Gastrocnemius medialis (tissue), 4 donors: ENCODE results near the gene WDR73. TPM values are rescaled to one million over a fixed set of nuclear protein-coding genes. Genes with fewer than 3 reads are reported as not detected.

Source experiments
- ATAC-seq, 2 donors: fragments of 150-250 bp; one replicate each; pipeline ENCODE4 v1.9.1; 2016
- DNase-seq, 2 donors: peaks; one replicate each; pipeline ENCODE4 v3.0.0-alpha.2; 2019
- H3K27ac ChIP-seq, 4 donors: fragments of 200-600 bp; sonication (generic); 1 replicate in 1 of 4; 2 replicates in 3 of 4; pipeline ENCODE4 v1.5.1; 2016 to 2018; ENCODE audit warnings: mild to moderate bottlenecking in 2 of 4, moderate library complexity in 1 of 4
- H3K27me3 ChIP-seq, 3 donors: fragments of 200-600 bp; sonication (generic) in 2 of 3; 1 replicate in 1 of 3; 2 replicates in 2 of 3; pipeline versions ENCODE4 v1.5.1 to v1.6.0; 2016 to 2019; ENCODE audit warnings: mild to moderate bottlenecking in 1 of 3, moderate library complexity in 1 of 3
- H3K36me3 ChIP-seq, 2 donors: fragments of 200-600 bp; sonication (generic) in 1 of 2; one replicate each; pipeline ENCODE4 v1.5.1; 2017 to 2018
- H3K4me1 ChIP-seq, 2 donors: fragments of 200-600 bp; sonication (generic) in 1 of 2; one replicate each; pipeline ENCODE4 v1.5.1; 2016 to 2017; ENCODE audit warnings: mild to moderate bottlenecking in 2 of 2
- H3K4me3 ChIP-seq, 4 donors: fragments of 200-600 bp; sonication (generic) in 3 of 4; 1 replicate in 1 of 4; 2 replicates in 3 of 4; pipeline ENCODE4 v1.5.1; 2016 to 2019; ENCODE audit warnings: mild to moderate bottlenecking in 2 of 4
- H3K9me3 ChIP-seq, 3 donors: fragments of 200-600 bp; sonication (generic) in 2 of 3; 1 replicate in 1 of 3; 2 replicates in 2 of 3; pipeline ENCODE4 v1.5.1; 2016 to 2019
- POLR2A ChIP-seq, 2 donors: fragments of 450-650 bp; IDR thresholded peaks; one replicate each; pipeline ENCODE4 v1.6.1; 2017; ENCODE audit warnings: antibody characterized with exemption in 2 of 2, mild to moderate bottlenecking in 2 of 2, moderate library complexity in 2 of 2
- in situ Hi-C, 4 donors: fragments of 200-750 bp; cut with MboI; loops; one replicate each; pipeline versions ENCODE4 v1.15.0 to v1.8.0; 2017; ENCODE audit warnings: low sequenced_read_pairs in 4 of 4
- intact Hi-C: fragments of 100-400 bp; cut with DNase I; formaldehyde crosslinking; loops from one replicate; pipeline ENCODE4 v1.15.1; 2023; ENCODE audit warnings: low total_unique reads
- total RNA-seq, 4 donors: library from RNA; depleted of rRNA; stranded (reverse); fragments of >200 nt; gene quantifications; one replicate each; pipeline versions ENCODE4 v1.1.0 to v1.2.3, GENCODE V29; 2016
- TF ChIP-seq, protein P1 (sequence below), 5 experiments: fragments of 450-650 bp in 3 of 5; fragments of 200-600 bp in 2 of 5; sonication (generic) in 2 of 5; IDR thresholded peaks in 4 of 5; conservative IDR thresholded peaks in 1 of 5; 1 replicate in 4 of 5; 2 replicates in 1 of 5; pipeline ENCODE4 v1.5.1; 2016 to 2019; ENCODE audit warnings: antibody characterized with exemption in 5 of 5, mild to moderate bottlenecking in 3 of 5, moderate library complexity in 3 of 5

The WDR73 gene
- total RNA-seq, 4 donors from 2014 or later, result 6.7 to 11.7 (median 10.3) TPM

DNA sequence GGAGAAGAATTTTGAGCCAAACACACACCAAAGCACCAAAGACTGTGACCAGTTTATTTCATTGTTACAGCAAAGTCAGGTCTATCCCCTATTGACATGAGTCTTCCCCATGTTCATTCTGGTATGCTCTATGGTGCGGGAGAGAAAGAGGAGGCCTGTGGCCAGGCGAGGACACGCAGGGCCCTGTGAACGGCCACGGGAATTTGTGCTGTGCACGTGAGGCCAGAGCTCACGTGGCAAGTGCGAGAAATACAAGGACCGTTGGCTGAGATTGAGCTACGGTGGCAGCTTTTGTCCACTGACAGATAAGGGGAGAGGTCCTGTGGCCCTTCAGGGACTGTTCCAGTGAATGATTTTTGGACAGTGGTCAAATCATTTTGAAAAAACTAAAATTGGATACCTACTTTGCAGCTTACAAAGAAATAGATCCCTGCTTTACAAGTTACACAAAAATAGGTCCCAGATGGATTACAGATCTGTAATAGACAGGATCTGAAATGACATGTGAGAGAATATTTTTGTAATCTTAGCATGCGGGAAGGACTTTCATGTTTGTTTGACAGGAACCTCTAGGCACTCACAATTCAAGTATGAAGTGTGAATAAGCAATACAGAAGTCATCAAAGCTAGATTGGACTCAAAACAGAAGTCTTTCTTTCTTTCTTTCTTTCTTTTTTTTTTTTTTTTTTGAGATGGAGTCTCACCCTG is 44.1 kb downstream of the WDR73 start:
- no peaks in the 10 kb centered on the region for H3K36me3 ChIP-seq
- in situ Hi-C loops, result no loop called here
- peak; percentile 54 to 85 for ATAC-seq
- H3K4me3 ChIP-seq, result no peak overlapping the region
- peaks cover 6% of the 10 kb centered on the region in 2 donors for H3K4me1 ChIP-seq
- no peaks in the 10 kb centered on the region for H3K27me3 ChIP-seq
- no peaks in the 10 kb centered on the region for H3K9me3 ChIP-seq
- H3K27ac ChIP-seq, result peak overlapping the region; percentile 45 to 68 (median 56)
- no peak for DNase-seq
- intact Hi-C loops, result no loop called here
- no peak for TF ChIP-seq POLR2A (IDR thresholded peaks at IDR 0.05)
- TF ChIP-seq, protein P1, sequence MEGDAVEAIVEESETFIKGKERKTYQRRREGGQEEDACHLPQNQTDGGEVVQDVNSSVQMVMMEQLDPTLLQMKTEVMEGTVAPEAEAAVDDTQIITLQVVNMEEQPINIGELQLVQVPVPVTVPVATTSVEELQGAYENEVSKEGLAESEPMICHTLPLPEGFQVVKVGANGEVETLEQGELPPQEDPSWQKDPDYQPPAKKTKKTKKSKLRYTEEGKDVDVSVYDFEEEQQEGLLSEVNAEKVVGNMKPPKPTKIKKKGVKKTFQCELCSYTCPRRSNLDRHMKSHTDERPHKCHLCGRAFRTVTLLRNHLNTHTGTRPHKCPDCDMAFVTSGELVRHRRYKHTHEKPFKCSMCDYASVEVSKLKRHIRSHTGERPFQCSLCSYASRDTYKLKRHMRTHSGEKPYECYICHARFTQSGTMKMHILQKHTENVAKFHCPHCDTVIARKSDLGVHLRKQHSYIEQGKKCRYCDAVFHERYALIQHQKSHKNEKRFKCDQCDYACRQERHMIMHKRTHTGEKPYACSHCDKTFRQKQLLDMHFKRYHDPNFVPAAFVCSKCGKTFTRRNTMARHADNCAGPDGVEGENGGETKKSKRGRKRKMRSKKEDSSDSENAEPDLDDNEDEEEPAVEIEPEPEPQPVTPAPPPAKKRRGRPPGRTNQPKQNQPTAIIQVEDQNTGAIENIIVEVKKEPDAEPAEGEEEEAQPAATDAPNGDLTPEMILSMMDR (IDR thresholded peaks at IDR 0.05 in 4 of 5, conservative IDR thresholded peaks at IDR 0.05 in 1 of 5), result no peak

DNA sequence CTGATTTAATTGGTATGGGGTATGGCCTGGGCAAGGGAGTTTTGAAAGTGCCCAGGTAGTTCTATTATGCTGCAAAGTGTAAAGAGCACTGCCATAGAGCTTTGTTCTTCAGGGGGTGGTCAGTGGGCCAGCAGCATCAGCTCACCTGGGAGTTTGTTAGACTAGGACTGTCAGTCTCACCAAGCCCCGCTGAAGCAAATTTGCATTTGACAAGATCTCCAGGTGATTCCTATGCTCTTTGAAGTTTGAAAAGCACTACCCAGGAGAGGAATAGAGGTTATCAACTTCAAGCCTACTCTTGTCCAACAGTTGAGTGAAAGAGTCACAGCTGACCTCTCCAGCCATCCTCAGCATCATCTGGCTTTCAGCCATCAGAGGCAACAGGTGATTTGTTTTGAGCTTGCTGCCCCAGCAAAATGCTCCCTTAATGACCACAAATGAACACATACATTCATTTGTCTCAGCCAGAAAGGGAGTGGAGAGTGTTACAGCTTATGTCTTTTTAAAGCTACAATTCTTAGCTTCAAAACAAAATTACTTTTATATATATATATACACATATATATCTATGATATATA is 45.3 kb downstream of the WDR73 start:
- intact Hi-C loops, result no loop called here
- in situ Hi-C loops, result no loop called here
- TF ChIP-seq, protein P1 (IDR thresholded peaks at IDR 0.05 in 4 of 5, conservative IDR thresholded peaks at IDR 0.05 in 1 of 5), result no peak
- TF ChIP-seq POLR2A (IDR thresholded peaks at IDR 0.05), result no peak

GRCh38 chr15:84606653-84607120 is 47.4 kb downstream of the WDR73 start:
- peaks cover 0 to 7% of the 10 kb centered on the region in 2 donors for H3K36me3 ChIP-seq
- no peak for DNase-seq
- peaks cover 8% of the 10 kb centered on the region in 2 donors for H3K4me1 ChIP-seq
- no peaks in the 10 kb centered on the region for H3K9me3 ChIP-seq
- no peak overlapping the region for H3K27ac ChIP-seq
- ATAC-seq, result no peak
- no peak overlapping the region for H3K4me3 ChIP-seq
- in situ Hi-C loops (no loop called here), intact Hi-C loops (no loop called here)
- no peak for TF ChIP-seq POLR2A (IDR thresholded peaks at IDR 0.05)
- TF ChIP-seq, protein P1 (IDR thresholded peaks at IDR 0.05 in 4 of 5, conservative IDR thresholded peaks at IDR 0.05 in 1 of 5), result no peak
- no peaks in the 10 kb centered on the region for H3K27me3 ChIP-seq

More for the DNA sequence above, 45.3 kb downstream of the WDR73 start:
- no peak overlapping the region for H3K27ac ChIP-seq
- DNase-seq, result no peak
- peaks cover 0 to 7% of the 10 kb centered on the region in 2 donors for H3K36me3 ChIP-seq
- ATAC-seq, result no peak
- peaks cover 6% of the 10 kb centered on the region in 2 donors for H3K4me1 ChIP-seq
- no peak overlapping the region for H3K4me3 ChIP-seq
- H3K27me3 ChIP-seq, result no peaks in the 10 kb centered on the region
- H3K9me3 ChIP-seq, result no peaks in the 10 kb centered on the region

GRCh38 chr15:84605554-84605882 is 48.6 kb downstream of the WDR73 start:
- TF ChIP-seq, protein P1 (IDR thresholded peaks at IDR 0.05 in 4 of 5, conservative IDR thresholded peaks at IDR 0.05 in 1 of 5), result no peak
- TF ChIP-seq POLR2A (IDR thresholded peaks at IDR 0.05), result no peak
- ATAC-seq (no peak), DNase-seq (no peak)
- peaks cover 9 to 10% of the 10 kb centered on the region in 2 donors for H3K4me1 ChIP-seq
- intact Hi-C loops, result no loop called here
- peaks cover 0 to 7% of the 10 kb centered on the region in 2 donors for H3K36me3 ChIP-seq
- H3K27me3 ChIP-seq, result no peaks in the 10 kb centered on the region
- no peak overlapping the region for H3K4me3 ChIP-seq
- H3K9me3 ChIP-seq, result no peaks in the 10 kb centered on the region
- H3K27ac ChIP-seq, result no peak overlapping the region
- in situ Hi-C loops, result no loop called here
